IMR-90 (cell line): ENCODE data around the gene NPY2R. TPM values are rescaled to one million over a fixed set of nuclear protein-coding genes. Genes with fewer than 3 reads are reported as not detected.

Source experiments
- ATAC-seq: fragments of 200-7000 bp; cut with Tn5 transposase; 2 replicates; pipeline ENCODE4 v1.9.1; 2020; ENCODE audit warnings: low read depth, mild to moderate bottlenecking, moderate library complexity
- BruUV-seq: library from RNA; stranded (reverse); fragments of 400-500 nt; replicated peaks from 2 replicates; lab custom pipeline; 2021; lab: Mats Ljungman, UMichigan
- CTCF ChIA-PET: fragments of 300-600 bp; formaldehyde crosslinking; extraction: SDS; loops from one replicate; lab custom pipeline; 2021; ENCODE audit warnings: antibody characterized with exemption; lab: Yijun Ruan, JAX
- POLR2A ChIA-PET: fragments of 300-600 bp; sonication (Branson Sonifier 250); formaldehyde crosslinking; loops from one replicate; lab custom pipeline; 2022; ENCODE audit warnings: antibody characterized with exemption; ENCODE audit not compliant: unreplicated experiment; lab: Charles Lee
- DNase-seq: peaks from one replicate; pipeline ENCODE4 v3.0.0; 2013
- H2AFZ ChIP-seq: replicated peaks from 2 replicates; pipeline ENCODE3; 2013; ENCODE audit warnings: low read length, mild to moderate bottlenecking; ENCODE audit not compliant: poor library complexity
- H2AK5ac ChIP-seq: 2 replicates; pipeline ENCODE4 v1.6.1; 2013; ENCODE audit warnings: low read depth, low read length, inconsistent platforms
- H2AK9ac ChIP-seq: replicated peaks from 2 replicates; pipeline ENCODE3; 2013; ENCODE audit warnings: mild to moderate bottlenecking, low read depth, low read length, moderate library complexity; ENCODE audit not compliant: poor library complexity
- H2BK120ac ChIP-seq: 2 replicates; pipeline ENCODE4 v1.6.1; 2013; ENCODE audit warnings: low read depth, low read length, inconsistent platforms
- H2BK15ac ChIP-seq: 3 replicates; pipeline ENCODE4 v1.6.1; 2013; ENCODE audit warnings: low read depth, low read length, inconsistent platforms
- H2BK20ac ChIP-seq: 2 replicates; pipeline ENCODE4 v1.6.1; 2013; ENCODE audit warnings: low read depth, mild to moderate bottlenecking, inconsistent platforms, low read length, moderate library complexity
- H2BK5ac ChIP-seq: 2 replicates; pipeline ENCODE4 v1.6.1; 2013; ENCODE audit warnings: mild to moderate bottlenecking, low read depth, low read length, inconsistent platforms; ENCODE audit not compliant: poor library complexity, severe bottlenecking
- H3K14ac ChIP-seq: replicated peaks from 2 replicates; pipeline ENCODE4 v1.6.1; 2013; ENCODE audit warnings: low read depth, low read length, inconsistent platforms
- H3K18ac ChIP-seq: 2 replicates; pipeline ENCODE4 v1.6.1; 2013; ENCODE audit warnings: low read depth, low read length, control low read depth
- H3K23ac ChIP-seq: 2 replicates; pipeline ENCODE4 v1.6.1; 2013; ENCODE audit warnings: low read depth, low read length, inconsistent platforms
- H3K27ac ChIP-seq: 2 replicates; pipeline ENCODE4 v1.5.1; 2013; ENCODE audit warnings: mild to moderate bottlenecking, control low read depth, low read length; ENCODE audit not compliant: insufficient read depth
- H3K27me3 ChIP-seq: 2 replicates; pipeline ENCODE4 v1.6.1; 2013; ENCODE audit warnings: low read length; ENCODE audit not compliant: control insufficient read depth, insufficient read depth
- H3K36me3 ChIP-seq: 2 replicates; pipeline ENCODE4 v1.6.1; 2013; ENCODE audit warnings: low read length, mixed read lengths; ENCODE audit not compliant: control insufficient read depth, insufficient read depth
- H3K4ac ChIP-seq: 2 replicates; pipeline ENCODE4 v1.6.1; 2013; ENCODE audit warnings: low read depth, low read length, inconsistent platforms
- H3K4me1 ChIP-seq: 2 replicates; pipeline ENCODE4 v1.6.1; 2013; ENCODE audit warnings: low read length, mixed read lengths; ENCODE audit not compliant: control insufficient read depth, insufficient read depth
- H3K4me2 ChIP-seq: 2 replicates; pipeline ENCODE4 v1.6.1; 2013; ENCODE audit warnings: low read depth, mild to moderate bottlenecking, control low read depth, low read length, moderate library complexity
- H3K4me3 ChIP-seq: 2 replicates; pipeline ENCODE4 v1.5.1; 2013; ENCODE audit warnings: low read depth, mild to moderate bottlenecking, control low read depth, low read length, moderate library complexity; ENCODE audit not compliant: insufficient read depth
- H3K56ac ChIP-seq: 2 replicates; pipeline ENCODE4 v1.6.1; 2013; ENCODE audit warnings: low read length, inconsistent platforms; ENCODE audit not compliant: insufficient read depth; ENCODE audit errors: extremely low read depth
- H3K79me1 ChIP-seq, 2 experiments: 2 replicates each; pipeline ENCODE4 v1.6.1; 2013; ENCODE audit warnings: low read length in 2 of 2, inconsistent platforms in 1 of 2, low read depth in 1 of 2
- H3K9ac ChIP-seq: 2 replicates; pipeline ENCODE4 v1.6.1; 2013; ENCODE audit warnings: low read depth, low read length, control low read depth
- H3K9me1 ChIP-seq: 2 replicates; pipeline ENCODE4 v1.6.1; 2013; ENCODE audit warnings: low read length, inconsistent platforms; ENCODE audit not compliant: insufficient read depth
- H3K9me3 ChIP-seq: 2 replicates; pipeline ENCODE4 v1.6.1; 2013; ENCODE audit warnings: low read length; ENCODE audit not compliant: control insufficient read depth, insufficient read depth
- H4K20me1 ChIP-seq: 2 replicates; pipeline ENCODE4 v1.6.1; 2013; ENCODE audit warnings: low read length, inconsistent platforms; ENCODE audit not compliant: insufficient read depth
- H4K5ac ChIP-seq: 2 replicates; pipeline ENCODE4 v1.6.1; 2013; ENCODE audit warnings: mild to moderate bottlenecking, low read depth, low read length, control low read depth
- H4K8ac ChIP-seq, 2 experiments: 2 replicates each; pipeline ENCODE4 v1.6.1; 2013; ENCODE audit warnings: low read depth in 2 of 2, low read length in 2 of 2, control low read depth in 1 of 2, inconsistent platforms in 1 of 2
- H4K91ac ChIP-seq: 2 replicates; pipeline ENCODE4 v1.6.1; 2013; ENCODE audit warnings: low read depth, low read length, inconsistent platforms; ENCODE audit not compliant: insufficient read depth
- CEBPB ChIP-seq: IDR thresholded peaks from 2 replicates; pipeline ENCODE4 v1.6.1; 2012; ENCODE audit warnings: low read depth, low read length, improper control_type of control experiment
- MAFK ChIP-seq: IDR thresholded peaks from 2 replicates; pipeline ENCODE4 v1.6.1; 2012; ENCODE audit warnings: low read depth, low read length, improper control_type of control experiment
- WGBS, 2 experiments: methylation state at CpG; one replicate each; pipeline versions ENCODE4 v1.1.5 to v1.1.7; 2013; ENCODE audit warnings: missing lambda C conversion rate in 2 of 2; ENCODE audit not compliant: insufficient read length in 1 of 2; ENCODE audit errors: extremely low coverage in 2 of 2; 5-methylcytosine and 5-hydroxymethylcytosine counted together
- dilution Hi-C: fragments of 300-500 bp; cut with HindIII; formaldehyde crosslinking; loops from one replicate; pipeline ENCODE4 v1.14.3; 2018; ENCODE audit warnings: low sequenced_read_pairs; ENCODE audit not compliant: unreplicated experiment
- in situ Hi-C: fragments of 300-500 bp; cut with MboI; formaldehyde crosslinking; loops from 3 replicates; pipeline ENCODE4 v1.14.3; 2019; ENCODE audit warnings: low sequenced_read_pairs, inconsistent platforms, mixed read lengths
- intact Hi-C: fragments of 100-400 bp; cut with micrococcal nuclease; formaldehyde crosslinking; loops from 2 replicates; pipeline ENCODE4 v1.10.0; 2022
- polyA plus RNA-seq, 3 experiments: library from polyadenylated mRNA; depleted of rRNA; stranded (reverse); fragments of >200 nt; gene quantifications; 2 replicates each; pipeline ENCODE4 v1.2.3, GENCODE V29; 2012; ENCODE audit warnings: low replicate concordance in 1 of 3
- total RNA-seq: library from RNA; depleted of rRNA; stranded (reverse); fragments of >200 nt; gene quantifications from 2 replicates; pipeline ENCODE4 v1.2.3, GENCODE V29; 2012

NPY2R gene
- total and polyA plus RNA-seq, 2 of the 4 experiments (the other 2 are of a cell fraction) = not detected

DNA sequence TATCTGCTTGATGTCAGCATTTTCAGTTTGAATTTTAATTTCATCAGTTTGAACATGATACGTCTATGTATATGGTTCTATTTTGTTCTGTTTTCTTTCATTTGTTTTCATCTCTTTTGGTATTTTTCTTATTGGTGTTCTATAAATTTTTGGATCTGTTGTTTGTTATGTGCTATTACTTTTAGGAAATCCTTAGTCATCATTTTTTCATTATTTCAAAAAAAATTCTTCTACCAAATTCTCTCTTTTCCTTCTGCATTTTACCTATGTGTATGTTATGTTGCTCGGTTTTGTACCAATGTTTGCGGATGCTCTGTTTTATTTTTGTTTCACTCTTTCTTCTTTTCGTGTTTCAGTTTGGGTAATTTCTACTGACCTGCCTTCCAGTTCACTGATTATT, 32.8 kb downstream of the NPY2R start:
- Histone ChIP-seq H3K4me1 (no peaks in the 10 kb centered on the region), H4K20me1 (no peaks in the 10 kb centered on the region), H4K91ac (no peak overlapping the region), H2BK20ac (no peak overlapping the region), H3K27me3 (no peaks in the 10 kb centered on the region), H4K8ac (no peak overlapping the region), H2BK120ac (no peak overlapping the region), H2BK15ac (no peak overlapping the region), H3K4me2 (no peak overlapping the region), H3K56ac (no peak overlapping the region), H3K9me1 (no peaks in the 10 kb centered on the region), H3K27ac (no peak overlapping the region), H3K4me3 (no peak overlapping the region), H4K5ac (no peak overlapping the region), H3K9ac (no peak overlapping the region), H2AFZ (no peak overlapping the region), H3K18ac (no peak overlapping the region), H3K4ac (no peak overlapping the region), H3K36me3 (no peaks in the 10 kb centered on the region), H3K9me3 (no peaks in the 10 kb centered on the region), H3K79me1 (no peaks in the 10 kb centered on the region), H2BK5ac (no peak overlapping the region), H2AK5ac (no peak overlapping the region), H3K14ac (no peak overlapping the region), H3K23ac (no peak overlapping the region), H2AK9ac (no peak overlapping the region)
- ATAC-seq (no peak), DNase-seq (no peak)
- TF ChIP-seq MAFK (peak; percentile 92), CEBPB (no peak)
- intact Hi-C loops (no loop called here), dilution Hi-C loops (no loop called here), in situ Hi-C loops (no loop called here)
- BruUV-seq = no TSS peak
- ChIA-PET POLR2A (no interaction called here), CTCF (no interaction called here)
- no CpG with 5 or more reads among the region's 4 CpGs for WGBS, 2 experiments
